ENCODE measurements around the gene MAP3K13.

Gene MAP3K13

DNA sequence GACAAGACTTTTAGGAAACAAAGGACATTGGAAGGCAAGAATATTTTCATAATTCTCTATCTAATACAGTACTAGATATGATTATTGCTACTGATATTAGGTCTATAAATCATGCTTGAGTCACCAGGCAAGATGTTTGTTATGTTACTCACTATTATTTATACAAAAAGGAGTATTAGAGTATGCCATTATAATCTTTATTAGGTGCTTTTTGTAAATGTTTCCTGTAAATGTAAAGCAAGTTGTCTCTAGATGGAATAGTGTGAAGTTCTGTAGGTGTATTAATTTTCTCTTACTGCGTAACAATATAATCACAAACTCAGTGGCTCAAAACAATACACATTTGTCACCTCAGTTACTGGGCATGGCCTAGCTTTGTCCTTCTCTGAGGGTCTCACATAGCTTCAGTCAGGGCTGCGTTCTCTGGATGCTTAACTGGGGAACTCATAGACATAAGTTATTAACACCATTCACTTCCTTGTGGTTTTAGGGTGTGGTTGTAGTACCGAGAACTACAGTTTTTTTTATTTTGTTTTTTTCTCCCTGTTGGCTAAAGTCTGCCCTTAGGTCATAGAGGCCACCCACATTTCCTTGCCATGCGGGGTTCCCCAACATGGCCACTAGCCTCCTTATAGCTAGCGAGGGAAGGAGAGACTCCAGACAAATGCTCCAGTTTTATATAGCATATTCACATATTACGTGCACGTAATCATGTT, 20.3 kb upstream of the MAP3K13 start:
- Histone ChIP-seq H3K4me3 (ENCODE audit: low read depth in 1 of 2, low read length in 2 of 2) (no peak overlapping the region), H4K20me1 (ENCODE audit: insufficient read depth, low read length) (no peaks in the 10 kb centered on the region), H2AFZ (ENCODE audit: low read depth, low read length) (no peak overlapping the region), H3K4me2 (ENCODE audit: insufficient read depth, low read length) (no peak overlapping the region), H3K9ac (ENCODE audit: low read depth, low read length) (no peak overlapping the region), H3K27me3 (ENCODE audit: insufficient read depth, low read length, poor library complexity) (peaks cover 3% of the 10 kb centered on the region), H3K4me1 (ENCODE audit: insufficient read depth, low read length) (no peaks in the 10 kb centered on the region), H3K27ac (ENCODE audit: low read length) (no peak overlapping the region), H3K79me2 (ENCODE audit: insufficient read depth, low read length) (no peaks in the 10 kb centered on the region), H3K36me3 (ENCODE audit: insufficient read depth, low read length) (no peaks in the 10 kb centered on the region), H3K9me3 (ENCODE audit: insufficient read depth, low read length, severe bottlenecking) (no peaks in the 10 kb centered on the region)
- ATAC-seq (ENCODE audit: insufficient read depth, low read depth) (no peak), DNase-seq (no peak)
- TF ChIP-seq, protein P1, sequence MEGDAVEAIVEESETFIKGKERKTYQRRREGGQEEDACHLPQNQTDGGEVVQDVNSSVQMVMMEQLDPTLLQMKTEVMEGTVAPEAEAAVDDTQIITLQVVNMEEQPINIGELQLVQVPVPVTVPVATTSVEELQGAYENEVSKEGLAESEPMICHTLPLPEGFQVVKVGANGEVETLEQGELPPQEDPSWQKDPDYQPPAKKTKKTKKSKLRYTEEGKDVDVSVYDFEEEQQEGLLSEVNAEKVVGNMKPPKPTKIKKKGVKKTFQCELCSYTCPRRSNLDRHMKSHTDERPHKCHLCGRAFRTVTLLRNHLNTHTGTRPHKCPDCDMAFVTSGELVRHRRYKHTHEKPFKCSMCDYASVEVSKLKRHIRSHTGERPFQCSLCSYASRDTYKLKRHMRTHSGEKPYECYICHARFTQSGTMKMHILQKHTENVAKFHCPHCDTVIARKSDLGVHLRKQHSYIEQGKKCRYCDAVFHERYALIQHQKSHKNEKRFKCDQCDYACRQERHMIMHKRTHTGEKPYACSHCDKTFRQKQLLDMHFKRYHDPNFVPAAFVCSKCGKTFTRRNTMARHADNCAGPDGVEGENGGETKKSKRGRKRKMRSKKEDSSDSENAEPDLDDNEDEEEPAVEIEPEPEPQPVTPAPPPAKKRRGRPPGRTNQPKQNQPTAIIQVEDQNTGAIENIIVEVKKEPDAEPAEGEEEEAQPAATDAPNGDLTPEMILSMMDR (IDR thresholded peaks at IDR 0.05; ENCODE audit: borderline replicate concordance, extremely low read depth, low read length, poor library complexity, severe bottlenecking) = no peak
- no peak for TF ChIP-seq EZH2 (IDR thresholded peaks at IDR 0.05; ENCODE audit: borderline replicate concordance, low read depth, low read length, severe bottlenecking)

DNA sequence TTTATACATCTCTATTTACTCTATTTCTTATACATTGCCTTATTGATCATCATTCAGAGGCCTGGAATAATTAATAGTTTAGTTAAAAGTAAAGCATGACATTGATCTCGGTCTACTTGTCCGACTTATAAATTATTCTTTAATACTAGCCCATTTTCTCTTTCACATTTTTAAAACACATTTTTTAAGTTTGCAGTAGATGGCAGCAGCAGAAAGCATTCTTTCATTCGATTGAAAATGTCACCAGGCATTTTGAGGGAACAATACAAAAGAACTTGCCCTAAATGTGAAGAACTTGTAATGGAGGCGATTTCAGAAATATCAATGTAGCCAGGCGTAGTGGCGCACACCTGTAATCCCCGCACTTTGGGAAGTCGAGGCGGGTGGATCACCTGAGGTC, 15.5 kb upstream of the MAP3K13 start:
- no peak for ATAC-seq (ENCODE audit: insufficient read depth, low read depth)
- Histone ChIP-seq H3K4me1 (ENCODE audit: insufficient read depth, low read length) (no peaks in the 10 kb centered on the region), H3K27ac (ENCODE audit: low read length) (no peak overlapping the region), H3K4me2 (ENCODE audit: insufficient read depth, low read length) (no peak overlapping the region), H3K9me3 (ENCODE audit: insufficient read depth, low read length, severe bottlenecking) (no peaks in the 10 kb centered on the region), H3K9ac (ENCODE audit: low read depth, low read length) (no peak overlapping the region), H3K36me3 (ENCODE audit: insufficient read depth, low read length) (no peaks in the 10 kb centered on the region), H3K4me3 (ENCODE audit: low read depth in 1 of 2, low read length in 2 of 2) (no peak overlapping the region), H3K79me2 (ENCODE audit: insufficient read depth, low read length) (no peaks in the 10 kb centered on the region), H2AFZ (ENCODE audit: low read depth, low read length) (no peak overlapping the region), H4K20me1 (ENCODE audit: insufficient read depth, low read length) (no peaks in the 10 kb centered on the region), H3K27me3 (ENCODE audit: insufficient read depth, low read length, poor library complexity) (no peaks in the 10 kb centered on the region)
- no peak for TF ChIP-seq EZH2 (IDR thresholded peaks at IDR 0.05; ENCODE audit: borderline replicate concordance, low read depth, low read length, severe bottlenecking)
- TF ChIP-seq, protein P1 (IDR thresholded peaks at IDR 0.05; ENCODE audit: borderline replicate concordance, extremely low read depth, low read length, poor library complexity, severe bottlenecking) = no peak
- no peak for DNase-seq

DNA sequence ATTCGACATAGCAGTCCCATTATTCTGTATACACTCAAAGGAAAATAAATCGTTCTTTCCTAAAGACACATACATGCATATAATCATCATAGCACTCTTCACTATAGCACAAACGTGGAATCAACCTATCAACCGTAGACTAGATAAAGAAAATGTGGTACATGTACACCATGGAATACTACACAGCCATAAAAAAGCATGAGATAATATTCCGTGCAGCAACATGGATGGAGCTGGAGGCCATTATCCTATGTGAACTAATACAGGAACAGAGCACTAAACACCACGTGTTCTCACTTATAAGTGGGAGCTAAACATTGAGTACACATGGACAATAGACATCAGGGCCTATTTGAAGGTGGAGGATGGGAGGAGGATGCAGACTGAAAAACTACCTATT, 12.1 kb upstream of the MAP3K13 start:
- no peaks in the 10 kb centered on the region for H3K79me2 ChIP-seq (ENCODE audit: insufficient read depth, low read length)
- no peak overlapping the region for H3K27ac ChIP-seq (ENCODE audit: low read length)
- H3K27me3 ChIP-seq (ENCODE audit: insufficient read depth, low read length, poor library complexity) = no peaks in the 10 kb centered on the region
- no peaks in the 10 kb centered on the region for H4K20me1 ChIP-seq (ENCODE audit: insufficient read depth, low read length)
- no peak for DNase-seq
- TF ChIP-seq, protein P1 (IDR thresholded peaks at IDR 0.05; ENCODE audit: borderline replicate concordance, extremely low read depth, low read length, poor library complexity, severe bottlenecking) = no peak
- no peak for TF ChIP-seq EZH2 (IDR thresholded peaks at IDR 0.05; ENCODE audit: borderline replicate concordance, low read depth, low read length, severe bottlenecking)
- H3K4me3 ChIP-seq (ENCODE audit: low read depth in 1 of 2, low read length in 2 of 2) = no peak overlapping the region
- no peak overlapping the region for H3K4me2 ChIP-seq (ENCODE audit: insufficient read depth, low read length)
- H3K9me3 ChIP-seq (ENCODE audit: insufficient read depth, low read length, severe bottlenecking) = no peaks in the 10 kb centered on the region
- no peak for ATAC-seq (ENCODE audit: insufficient read depth, low read depth)
- no peaks in the 10 kb centered on the region for H3K4me1 ChIP-seq (ENCODE audit: insufficient read depth, low read length)
- no peak overlapping the region for H2AFZ ChIP-seq (ENCODE audit: low read depth, low read length)
- no peaks in the 10 kb centered on the region for H3K36me3 ChIP-seq (ENCODE audit: insufficient read depth, low read length)
- no peak overlapping the region for H3K9ac ChIP-seq (ENCODE audit: low read depth, low read length)

Data from DND-41 (cell line).